IMR-90 (cell line): Measurements from ENCODE around the gene RASGRF2. TPM values are rescaled to one million over a fixed set of nuclear protein-coding genes. Genes with fewer than 3 reads are reported as not detected.

ENCODE experiments used
- ATAC-seq: fragments of 200-7000 bp; cut with Tn5 transposase; 2 replicates; pipeline ENCODE4 v1.9.1; 2020; ENCODE audit warnings: low read depth, mild to moderate bottlenecking, moderate library complexity
- BruUV-seq: library from RNA; stranded (reverse); fragments of 400-500 nt; replicated peaks from 2 replicates; lab custom pipeline; 2021; lab: Mats Ljungman, UMichigan
- CTCF ChIA-PET: fragments of 300-600 bp; formaldehyde crosslinking; extraction: SDS; loops from one replicate; lab custom pipeline; 2021; ENCODE audit warnings: antibody characterized with exemption; lab: Yijun Ruan, JAX
- POLR2A ChIA-PET: fragments of 300-600 bp; sonication (Branson Sonifier 250); formaldehyde crosslinking; loops from one replicate; lab custom pipeline; 2022; ENCODE audit warnings: antibody characterized with exemption; ENCODE audit not compliant: unreplicated experiment; lab: Charles Lee
- DNase-seq: peaks from one replicate; pipeline ENCODE4 v3.0.0; 2013
- H2AFZ ChIP-seq: replicated peaks from 2 replicates; pipeline ENCODE3; 2013; ENCODE audit warnings: low read length, mild to moderate bottlenecking; ENCODE audit not compliant: poor library complexity
- H2AK5ac ChIP-seq: 2 replicates; pipeline ENCODE4 v1.6.1; 2013; ENCODE audit warnings: low read depth, low read length, inconsistent platforms
- H2AK9ac ChIP-seq: replicated peaks from 2 replicates; pipeline ENCODE3; 2013; ENCODE audit warnings: mild to moderate bottlenecking, low read depth, low read length, moderate library complexity; ENCODE audit not compliant: poor library complexity
- H2BK120ac ChIP-seq: 2 replicates; pipeline ENCODE4 v1.6.1; 2013; ENCODE audit warnings: low read depth, low read length, inconsistent platforms
- H2BK15ac ChIP-seq: 3 replicates; pipeline ENCODE4 v1.6.1; 2013; ENCODE audit warnings: low read depth, low read length, inconsistent platforms
- H2BK20ac ChIP-seq: 2 replicates; pipeline ENCODE4 v1.6.1; 2013; ENCODE audit warnings: low read depth, mild to moderate bottlenecking, inconsistent platforms, low read length, moderate library complexity
- H2BK5ac ChIP-seq: 2 replicates; pipeline ENCODE4 v1.6.1; 2013; ENCODE audit warnings: mild to moderate bottlenecking, low read depth, low read length, inconsistent platforms; ENCODE audit not compliant: poor library complexity, severe bottlenecking
- H3K14ac ChIP-seq: replicated peaks from 2 replicates; pipeline ENCODE4 v1.6.1; 2013; ENCODE audit warnings: low read depth, low read length, inconsistent platforms
- H3K18ac ChIP-seq: 2 replicates; pipeline ENCODE4 v1.6.1; 2013; ENCODE audit warnings: low read depth, low read length, control low read depth
- H3K23ac ChIP-seq: 2 replicates; pipeline ENCODE4 v1.6.1; 2013; ENCODE audit warnings: low read depth, low read length, inconsistent platforms
- H3K27ac ChIP-seq: 2 replicates; pipeline ENCODE4 v1.5.1; 2013; ENCODE audit warnings: mild to moderate bottlenecking, control low read depth, low read length; ENCODE audit not compliant: insufficient read depth
- H3K27me3 ChIP-seq: 2 replicates; pipeline ENCODE4 v1.6.1; 2013; ENCODE audit warnings: low read length; ENCODE audit not compliant: control insufficient read depth, insufficient read depth
- H3K36me3 ChIP-seq: 2 replicates; pipeline ENCODE4 v1.6.1; 2013; ENCODE audit warnings: low read length, mixed read lengths; ENCODE audit not compliant: control insufficient read depth, insufficient read depth
- H3K4ac ChIP-seq: 2 replicates; pipeline ENCODE4 v1.6.1; 2013; ENCODE audit warnings: low read depth, low read length, inconsistent platforms
- H3K4me1 ChIP-seq: 2 replicates; pipeline ENCODE4 v1.6.1; 2013; ENCODE audit warnings: low read length, mixed read lengths; ENCODE audit not compliant: control insufficient read depth, insufficient read depth
- H3K4me2 ChIP-seq: 2 replicates; pipeline ENCODE4 v1.6.1; 2013; ENCODE audit warnings: low read depth, mild to moderate bottlenecking, control low read depth, low read length, moderate library complexity
- H3K4me3 ChIP-seq: 2 replicates; pipeline ENCODE4 v1.5.1; 2013; ENCODE audit warnings: low read depth, mild to moderate bottlenecking, control low read depth, low read length, moderate library complexity; ENCODE audit not compliant: insufficient read depth
- H3K56ac ChIP-seq: 2 replicates; pipeline ENCODE4 v1.6.1; 2013; ENCODE audit warnings: low read length, inconsistent platforms; ENCODE audit not compliant: insufficient read depth; ENCODE audit errors: extremely low read depth
- H3K79me1 ChIP-seq, 2 experiments: 2 replicates each; pipeline ENCODE4 v1.6.1; 2013; ENCODE audit warnings: low read length in 2 of 2, inconsistent platforms in 1 of 2, low read depth in 1 of 2
- H3K9ac ChIP-seq: 2 replicates; pipeline ENCODE4 v1.6.1; 2013; ENCODE audit warnings: low read depth, low read length, control low read depth
- H3K9me1 ChIP-seq: 2 replicates; pipeline ENCODE4 v1.6.1; 2013; ENCODE audit warnings: low read length, inconsistent platforms; ENCODE audit not compliant: insufficient read depth
- H3K9me3 ChIP-seq: 2 replicates; pipeline ENCODE4 v1.6.1; 2013; ENCODE audit warnings: low read length; ENCODE audit not compliant: control insufficient read depth, insufficient read depth
- H4K20me1 ChIP-seq: 2 replicates; pipeline ENCODE4 v1.6.1; 2013; ENCODE audit warnings: low read length, inconsistent platforms; ENCODE audit not compliant: insufficient read depth
- H4K5ac ChIP-seq: 2 replicates; pipeline ENCODE4 v1.6.1; 2013; ENCODE audit warnings: mild to moderate bottlenecking, low read depth, low read length, control low read depth
- H4K8ac ChIP-seq, 2 experiments: 2 replicates each; pipeline ENCODE4 v1.6.1; 2013; ENCODE audit warnings: low read depth in 2 of 2, low read length in 2 of 2, control low read depth in 1 of 2, inconsistent platforms in 1 of 2
- H4K91ac ChIP-seq: 2 replicates; pipeline ENCODE4 v1.6.1; 2013; ENCODE audit warnings: low read depth, low read length, inconsistent platforms; ENCODE audit not compliant: insufficient read depth
- BHLHE40 ChIP-seq: fragments of 150-350 bp; IDR thresholded peaks from 2 replicates; pipeline ENCODE4 v1.6.1; 2016; ENCODE audit warnings: mild to moderate bottlenecking, low read depth, low read length
- CHD1 ChIP-seq: IDR thresholded peaks from 2 replicates; pipeline ENCODE4 v1.6.1; 2012; ENCODE audit warnings: low read depth, low read length, improper control_type of control experiment
- FOS ChIP-seq: fragments of 150-350 bp; IDR thresholded peaks from 2 replicates; pipeline ENCODE4 v1.6.1; 2016; ENCODE audit warnings: low read depth, low read length
- MAFK ChIP-seq: IDR thresholded peaks from 2 replicates; pipeline ENCODE4 v1.6.1; 2012; ENCODE audit warnings: low read depth, low read length, improper control_type of control experiment
- MAZ ChIP-seq: IDR thresholded peaks from 2 replicates; pipeline ENCODE4 v1.6.1; 2012; ENCODE audit warnings: low read depth, mild to moderate bottlenecking, low read length, improper control_type of control experiment, moderate library complexity, borderline replicate concordance
- MXI1 ChIP-seq: IDR thresholded peaks from 2 replicates; pipeline ENCODE4 v1.6.1; 2012; ENCODE audit warnings: low read depth, mild to moderate bottlenecking, low read length, moderate library complexity, borderline replicate concordance
- POLR2A ChIP-seq: IDR thresholded peaks from 2 replicates; pipeline ENCODE4 v1.6.1; 2012; ENCODE audit warnings: mild to moderate bottlenecking, low read depth, low read length
- RAD21 ChIP-seq: IDR thresholded peaks from 2 replicates; pipeline ENCODE4 v1.6.1; 2012; ENCODE audit warnings: low read length, improper control_type of control experiment
- RCOR1 ChIP-seq: IDR thresholded peaks from 2 replicates; pipeline ENCODE4 v1.6.1; 2012; ENCODE audit warnings: mild to moderate bottlenecking, low read length, improper control_type of control experiment; ENCODE audit not compliant: insufficient replicate concordance
- WGBS, 2 experiments: methylation state at CpG; one replicate each; pipeline versions ENCODE4 v1.1.5 to v1.1.7; 2013; ENCODE audit warnings: missing lambda C conversion rate in 2 of 2; ENCODE audit not compliant: insufficient read length in 1 of 2; ENCODE audit errors: extremely low coverage in 2 of 2; 5-methylcytosine and 5-hydroxymethylcytosine counted together
- dilution Hi-C: fragments of 300-500 bp; cut with HindIII; formaldehyde crosslinking; loops from one replicate; pipeline ENCODE4 v1.14.3; 2018; ENCODE audit warnings: low sequenced_read_pairs; ENCODE audit not compliant: unreplicated experiment
- in situ Hi-C: fragments of 300-500 bp; cut with MboI; formaldehyde crosslinking; loops from 3 replicates; pipeline ENCODE4 v1.14.3; 2019; ENCODE audit warnings: low sequenced_read_pairs, inconsistent platforms, mixed read lengths
- intact Hi-C: fragments of 100-400 bp; cut with micrococcal nuclease; formaldehyde crosslinking; loops from 2 replicates; pipeline ENCODE4 v1.10.0; 2022
- polyA plus RNA-seq, 3 experiments: library from polyadenylated mRNA; depleted of rRNA; stranded (reverse); fragments of >200 nt; gene quantifications; 2 replicates each; pipeline ENCODE4 v1.2.3, GENCODE V29; 2012; ENCODE audit warnings: low replicate concordance in 1 of 3
- total RNA-seq: library from RNA; depleted of rRNA; stranded (reverse); fragments of >200 nt; gene quantifications from 2 replicates; pipeline ENCODE4 v1.2.3, GENCODE V29; 2012
- TF ChIP-seq, protein P1 (sequence below): fragments of 150-350 bp; IDR thresholded peaks from 2 replicates; pipeline ENCODE4 v1.6.1; 2017; ENCODE audit warnings: mild to moderate bottlenecking, antibody characterized with exemption, low read length, low read depth
- TF ChIP-seq, protein P2 (sequence below): fragments of 150-350 bp; IDR thresholded peaks from 2 replicates; pipeline ENCODE4 v1.6.1; 2016; ENCODE audit warnings: low read depth, mild to moderate bottlenecking, low read length, moderate library complexity, borderline replicate concordance
- TF ChIP-seq, protein P3 (sequence below): conservative IDR thresholded peaks from 2 replicates; pipeline ENCODE4 v1.5.1; 2012; ENCODE audit warnings: mild to moderate bottlenecking, low read depth, low read length, improper control_type of control experiment

RASGRF2 gene
- total and polyA plus RNA-seq, 2 of the 4 experiments (the other 2 are of a cell fraction): 2.9 to 5.0 TPM

DNA sequence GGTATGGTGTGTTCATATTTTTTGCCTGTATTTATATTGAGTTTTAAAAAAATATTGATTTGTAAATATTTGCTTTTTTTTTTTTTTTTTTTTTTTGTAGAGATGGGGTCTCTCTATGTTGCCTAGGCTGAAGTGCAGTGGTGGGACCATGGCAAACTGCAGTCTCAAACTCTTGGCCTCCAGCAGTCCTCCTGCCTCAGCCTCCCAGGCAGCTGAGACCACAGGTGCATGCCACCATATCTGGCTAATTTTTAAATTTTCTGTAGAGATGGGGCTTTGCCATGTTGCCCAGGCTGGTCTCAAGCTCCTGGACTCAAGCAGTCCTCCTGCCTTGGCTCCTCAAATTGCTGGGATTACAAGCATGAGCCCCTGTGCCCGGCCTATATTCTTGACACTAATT lies 78.3 kb downstream of the RASGRF2 start:
- Histone ChIP-seq H3K36me3 (no peaks in the 10 kb centered on the region), H2BK5ac (no peak overlapping the region), H2BK15ac (no peak overlapping the region), H2AK9ac (no peak overlapping the region), H3K27me3 (no peaks in the 10 kb centered on the region), H3K9ac (no peak overlapping the region), H2AK5ac (no peak overlapping the region), H3K4ac (no peak overlapping the region), H2AFZ (no peak overlapping the region), H3K79me1 (peaks cover 4 to 46% of the 10 kb centered on the region in 2 experiments; a peak in 3 of 4 replicates), H3K56ac (no peak overlapping the region), H3K4me1 (no peaks in the 10 kb centered on the region), H4K8ac (no peak overlapping the region), H3K23ac (no peak overlapping the region), H3K9me1 (no peaks in the 10 kb centered on the region), H2BK20ac (no peak overlapping the region), H3K27ac (no peak overlapping the region), H4K5ac (no peak overlapping the region), H3K9me3 (no peaks in the 10 kb centered on the region), H3K4me3 (no peak overlapping the region), H4K20me1 (peaks cover 3% of the 10 kb centered on the region; the same call in 1 of the 2 replicates), H3K4me2 (no peak overlapping the region), H3K14ac (no peak overlapping the region), H3K18ac (no peak overlapping the region), H2BK120ac (no peak overlapping the region), H4K91ac (no peak overlapping the region)
- POLR2A ChIA-PET: no interaction called here
- ATAC-seq: no peak
- no TSS peak for BruUV-seq
- dilution Hi-C loops (no loop called here), intact Hi-C loops (no loop called here), in situ Hi-C loops (no loop called here)
- no peak for DNase-seq
- CTCF ChIA-PET: no interaction called here
- no CpG with 5 or more reads among the region's 1 CpG for WGBS, 2 experiments
- TF ChIP-seq MAZ (no peak), MXI1 (no peak), FOS (no peak), RAD21 (no peak), BHLHE40 (no peak), CHD1 (no peak), MAFK (no peak), POLR2A (no peak), RCOR1 (no peak)
- TF ChIP-seq, protein P1, sequence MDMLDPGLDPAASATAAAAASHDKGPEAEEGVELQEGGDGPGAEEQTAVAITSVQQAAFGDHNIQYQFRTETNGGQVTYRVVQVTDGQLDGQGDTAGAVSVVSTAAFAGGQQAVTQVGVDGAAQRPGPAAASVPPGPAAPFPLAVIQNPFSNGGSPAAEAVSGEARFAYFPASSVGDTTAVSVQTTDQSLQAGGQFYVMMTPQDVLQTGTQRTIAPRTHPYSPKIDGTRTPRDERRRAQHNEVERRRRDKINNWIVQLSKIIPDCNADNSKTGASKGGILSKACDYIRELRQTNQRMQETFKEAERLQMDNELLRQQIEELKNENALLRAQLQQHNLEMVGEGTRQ: no peak
- TF ChIP-seq, protein P2, sequence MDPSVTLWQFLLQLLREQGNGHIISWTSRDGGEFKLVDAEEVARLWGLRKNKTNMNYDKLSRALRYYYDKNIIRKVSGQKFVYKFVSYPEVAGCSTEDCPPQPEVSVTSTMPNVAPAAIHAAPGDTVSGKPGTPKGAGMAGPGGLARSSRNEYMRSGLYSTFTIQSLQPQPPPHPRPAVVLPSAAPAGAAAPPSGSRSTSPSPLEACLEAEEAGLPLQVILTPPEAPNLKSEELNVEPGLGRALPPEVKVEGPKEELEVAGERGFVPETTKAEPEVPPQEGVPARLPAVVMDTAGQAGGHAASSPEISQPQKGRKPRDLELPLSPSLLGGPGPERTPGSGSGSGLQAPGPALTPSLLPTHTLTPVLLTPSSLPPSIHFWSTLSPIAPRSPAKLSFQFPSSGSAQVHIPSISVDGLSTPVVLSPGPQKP: no peak
- TF ChIP-seq, protein P3, sequence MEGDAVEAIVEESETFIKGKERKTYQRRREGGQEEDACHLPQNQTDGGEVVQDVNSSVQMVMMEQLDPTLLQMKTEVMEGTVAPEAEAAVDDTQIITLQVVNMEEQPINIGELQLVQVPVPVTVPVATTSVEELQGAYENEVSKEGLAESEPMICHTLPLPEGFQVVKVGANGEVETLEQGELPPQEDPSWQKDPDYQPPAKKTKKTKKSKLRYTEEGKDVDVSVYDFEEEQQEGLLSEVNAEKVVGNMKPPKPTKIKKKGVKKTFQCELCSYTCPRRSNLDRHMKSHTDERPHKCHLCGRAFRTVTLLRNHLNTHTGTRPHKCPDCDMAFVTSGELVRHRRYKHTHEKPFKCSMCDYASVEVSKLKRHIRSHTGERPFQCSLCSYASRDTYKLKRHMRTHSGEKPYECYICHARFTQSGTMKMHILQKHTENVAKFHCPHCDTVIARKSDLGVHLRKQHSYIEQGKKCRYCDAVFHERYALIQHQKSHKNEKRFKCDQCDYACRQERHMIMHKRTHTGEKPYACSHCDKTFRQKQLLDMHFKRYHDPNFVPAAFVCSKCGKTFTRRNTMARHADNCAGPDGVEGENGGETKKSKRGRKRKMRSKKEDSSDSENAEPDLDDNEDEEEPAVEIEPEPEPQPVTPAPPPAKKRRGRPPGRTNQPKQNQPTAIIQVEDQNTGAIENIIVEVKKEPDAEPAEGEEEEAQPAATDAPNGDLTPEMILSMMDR: no peak
